ENCODE results near the gene BICRAL.

DNA sequence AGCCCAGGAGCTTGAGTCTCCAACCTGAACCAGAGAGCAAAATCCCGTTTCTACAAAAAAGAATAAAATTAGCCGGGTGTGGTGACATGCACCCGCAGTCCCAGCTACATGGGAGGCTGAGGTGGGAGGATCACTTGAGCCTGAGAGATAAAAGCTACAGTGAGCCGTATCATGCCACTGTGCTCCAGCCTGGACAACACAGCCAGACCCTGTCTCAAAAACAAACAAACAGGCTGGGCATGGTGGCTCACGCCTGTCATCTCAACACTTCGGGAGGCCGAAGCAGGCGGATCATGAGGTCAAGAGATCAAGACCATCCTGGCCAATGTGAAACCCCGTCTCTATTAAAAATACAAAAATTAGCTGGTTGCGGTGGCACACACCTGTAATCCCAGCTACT is 122.6 kb downstream of the BICRAL start:
- TF ChIP-seq, protein P1, sequence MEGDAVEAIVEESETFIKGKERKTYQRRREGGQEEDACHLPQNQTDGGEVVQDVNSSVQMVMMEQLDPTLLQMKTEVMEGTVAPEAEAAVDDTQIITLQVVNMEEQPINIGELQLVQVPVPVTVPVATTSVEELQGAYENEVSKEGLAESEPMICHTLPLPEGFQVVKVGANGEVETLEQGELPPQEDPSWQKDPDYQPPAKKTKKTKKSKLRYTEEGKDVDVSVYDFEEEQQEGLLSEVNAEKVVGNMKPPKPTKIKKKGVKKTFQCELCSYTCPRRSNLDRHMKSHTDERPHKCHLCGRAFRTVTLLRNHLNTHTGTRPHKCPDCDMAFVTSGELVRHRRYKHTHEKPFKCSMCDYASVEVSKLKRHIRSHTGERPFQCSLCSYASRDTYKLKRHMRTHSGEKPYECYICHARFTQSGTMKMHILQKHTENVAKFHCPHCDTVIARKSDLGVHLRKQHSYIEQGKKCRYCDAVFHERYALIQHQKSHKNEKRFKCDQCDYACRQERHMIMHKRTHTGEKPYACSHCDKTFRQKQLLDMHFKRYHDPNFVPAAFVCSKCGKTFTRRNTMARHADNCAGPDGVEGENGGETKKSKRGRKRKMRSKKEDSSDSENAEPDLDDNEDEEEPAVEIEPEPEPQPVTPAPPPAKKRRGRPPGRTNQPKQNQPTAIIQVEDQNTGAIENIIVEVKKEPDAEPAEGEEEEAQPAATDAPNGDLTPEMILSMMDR (IDR thresholded peaks at IDR 0.05), result no peak
- no peak for TF ChIP-seq POLR2A (IDR thresholded peaks at IDR 0.05)

Data from prostate gland (tissue), 2 donors.